IPS-15b (cell line): ENCODE results near the gene VPS25.
"Not testable (repeated sequence)": the region's sequence is repeated elsewhere in the genome, so short reads cannot be mapped to it uniquely, and the experiment has no call there.

ENCODE experiments used
- H3K27me3 ChIP-seq: one replicate; pipeline ENCODE4 v1.6.1; 2013; ENCODE audit warnings: low read length; ENCODE audit not compliant: control insufficient read depth, insufficient read depth
- H3K36me3 ChIP-seq: one replicate; pipeline ENCODE4 v1.6.1; 2013; ENCODE audit warnings: low read length; ENCODE audit not compliant: control insufficient read depth, insufficient read depth
- H3K4me1 ChIP-seq: one replicate; pipeline ENCODE4 v1.6.1; 2013; ENCODE audit warnings: mild to moderate bottlenecking, low read length; ENCODE audit not compliant: control insufficient read depth, insufficient read depth
- H3K4me3 ChIP-seq: one replicate; pipeline ENCODE4 v1.5.1; 2013; ENCODE audit warnings: low read depth, low read length
- H3K9ac ChIP-seq: one replicate; pipeline ENCODE4 v1.6.1; 2013; ENCODE audit warnings: low read depth, mild to moderate bottlenecking, low read length
- H3K9me3 ChIP-seq: one replicate; pipeline ENCODE4 v1.6.1; 2013; ENCODE audit warnings: mild to moderate bottlenecking, low read length; ENCODE audit not compliant: control insufficient read depth, insufficient read depth

Gene VPS25

DNA sequence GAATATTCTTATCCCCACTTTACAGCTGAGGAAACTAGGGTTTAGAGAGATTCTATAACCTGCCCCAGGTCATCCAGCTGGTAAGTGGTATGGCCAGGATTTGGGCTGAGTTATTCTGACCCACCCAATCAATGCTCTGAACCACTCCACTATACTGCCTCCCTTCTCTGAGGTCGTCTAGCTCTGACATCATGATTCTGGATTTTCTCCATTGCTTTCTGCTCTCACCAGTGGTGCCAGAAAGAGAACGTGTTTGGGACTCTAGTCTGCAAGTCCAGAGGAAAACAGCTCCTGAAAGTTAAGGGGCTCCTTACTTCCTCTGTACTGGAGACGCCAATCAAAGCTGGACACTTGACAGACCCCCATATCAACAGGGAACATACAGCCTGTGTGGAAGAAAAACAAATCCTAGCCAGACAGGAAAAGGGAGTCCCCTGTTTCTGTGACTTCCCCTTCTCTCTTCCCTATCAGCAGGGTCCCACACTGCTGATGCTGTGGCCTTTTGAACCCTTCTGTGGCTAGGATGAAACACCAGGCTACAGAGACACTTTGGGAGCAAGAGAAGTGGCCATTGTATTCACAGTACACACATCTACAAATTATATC is 22.4 kb upstream of the VPS25 start:
- Histone ChIP-seq H3K27me3 (peaks cover 8% of the 10 kb centered on the region), H3K9ac (no peak overlapping the region), H3K4me3 (no peak overlapping the region), H3K4me1 (peaks cover 10% of the 10 kb centered on the region), H3K9me3 (no peaks in the 10 kb centered on the region), H3K36me3 (no peaks in the 10 kb centered on the region)

DNA sequence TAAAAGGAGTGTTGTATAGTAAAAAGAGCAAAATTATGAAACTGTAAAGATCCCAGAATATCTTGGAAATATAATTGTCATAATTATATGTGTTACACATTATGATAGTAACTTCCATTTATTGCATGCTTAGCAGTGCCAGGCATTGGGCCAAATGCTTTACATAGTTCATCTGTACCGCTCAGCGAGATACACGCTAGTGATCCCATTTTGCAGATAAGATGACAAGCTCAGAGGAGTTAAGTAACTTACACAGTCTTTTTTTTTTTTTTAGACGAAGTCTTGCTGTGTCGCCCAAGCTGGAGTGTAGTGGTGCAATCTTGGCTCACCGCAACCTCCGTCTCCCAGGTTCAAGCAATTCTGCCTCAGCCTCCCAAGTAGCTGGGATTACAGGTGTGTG is 21.6 kb upstream of the VPS25 start:
- Histone ChIP-seq H3K9me3 (no peaks in the 10 kb centered on the region), H3K36me3 (no peaks in the 10 kb centered on the region), H3K27me3 (peaks cover under 1% of the 10 kb centered on the region), H3K4me3 (no peak overlapping the region), H3K4me1 (peaks cover 10% of the 10 kb centered on the region), H3K9ac (no peak overlapping the region)

DNA sequence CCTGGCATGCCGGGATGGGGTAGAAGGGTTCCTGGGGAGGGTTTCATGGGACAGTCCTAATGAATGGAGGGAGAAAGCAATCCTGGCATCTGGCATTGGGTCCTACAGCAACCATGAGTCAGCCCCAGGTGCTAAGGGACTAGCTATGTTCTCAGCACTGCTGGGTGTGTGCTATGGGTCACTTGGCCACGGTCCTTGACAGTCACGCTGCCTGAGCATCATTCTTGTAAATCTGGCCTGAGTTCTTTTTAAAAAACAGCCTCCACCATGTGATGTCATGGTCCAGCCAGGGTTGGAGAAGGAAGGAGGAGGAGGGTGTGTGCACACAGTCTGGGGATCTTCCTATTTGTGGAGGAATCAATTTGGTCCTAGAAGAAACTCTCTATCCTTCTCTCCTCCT is 18.5 kb upstream of the VPS25 start:
- Histone ChIP-seq H3K4me3 (no peak overlapping the region), H3K36me3 (no peaks in the 10 kb centered on the region), H3K9ac (no peak overlapping the region), H3K27me3 (peaks cover 5% of the 10 kb centered on the region), H3K9me3 (no peaks in the 10 kb centered on the region), H3K4me1 (no peaks in the 10 kb centered on the region)

- Histone ChIP-seq H3K4me3 (peak overlapping the region; percentile 56), H3K4me1 (peaks cover 2% of the 10 kb centered on the region), H3K9ac (no peak overlapping the region)
These were observed 13.1 kb upstream of the VPS25 start for GRCh38 chr17:42759982-42760651.

GRCh38 chr17:42760652-42761581 is 12.3 kb upstream of the VPS25 start, which contains the start of gene RAMP2:
Gene RAMP2, plus strand, starts transcription at chr17:42761227. Its CDS starts 35 bp downstream, at chr17:42761262.
- H3K4me1 ChIP-seq = peaks cover 2% of the 10 kb centered on the region
- peak within 1 kb of the TSS; percentile 56 for H3K4me3 ChIP-seq
- H3K9ac ChIP-seq = peak within 1 kb of the TSS; percentile 37

More at GRCh38 chr17:42759982-42760651, 13.1 kb upstream of the VPS25 start:
- Histone ChIP-seq H3K27me3 (peaks cover 25% of the 10 kb centered on the region), H3K9me3 (no peaks in the 10 kb centered on the region), H3K36me3 (no peaks in the 10 kb centered on the region)

GRCh38 chr17:42761638-42762037 is 11.6 kb upstream of the VPS25 start:
- H3K9ac ChIP-seq = no peak overlapping the region

More at GRCh38 chr17:42760652-42761581, 12.3 kb upstream of the VPS25 start, which contains the start of gene RAMP2:
- Histone ChIP-seq H3K9me3 (no peaks in the 10 kb centered on the region), H3K36me3 (no peaks in the 10 kb centered on the region), H3K27me3 (peaks cover 25% of the 10 kb centered on the region)

DNA sequence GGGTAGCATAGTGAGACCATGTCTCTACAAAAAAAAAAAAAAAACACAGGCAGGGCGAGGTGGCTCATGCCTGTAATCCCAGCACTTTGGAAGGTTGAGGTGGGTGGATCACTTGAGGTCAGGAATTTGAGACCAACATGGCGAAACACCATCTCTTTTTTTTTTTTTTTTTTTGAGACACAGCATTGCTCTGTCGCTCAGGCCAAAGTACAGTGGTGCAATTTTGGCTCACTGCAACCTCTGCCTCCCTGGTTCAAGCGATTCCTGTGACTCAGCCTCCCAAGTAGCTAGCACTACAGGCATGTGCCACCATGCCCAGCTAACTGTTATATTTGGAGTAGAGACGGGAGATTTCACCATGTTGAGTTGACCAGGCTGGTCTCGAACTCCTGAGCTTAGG is 7.1 kb upstream of the VPS25 start:
- H3K4me1 ChIP-seq = peaks cover 2% of the 10 kb centered on the region
- H3K9me3 ChIP-seq = no peaks in the 10 kb centered on the region
- H3K4me3 ChIP-seq = no peak overlapping the region
- H3K9ac ChIP-seq = no peak overlapping the region
- no peaks in the 10 kb centered on the region for H3K36me3 ChIP-seq
- peaks cover 12% of the 10 kb centered on the region for H3K27me3 ChIP-seq

More at GRCh38 chr17:42761638-42762037, 11.6 kb upstream of the VPS25 start:
- peak overlapping the region; percentile 56 for H3K4me3 ChIP-seq
- H3K4me1 ChIP-seq = peaks cover 2% of the 10 kb centered on the region
- no peaks in the 10 kb centered on the region for H3K9me3 ChIP-seq
- H3K36me3 ChIP-seq = no peaks in the 10 kb centered on the region
- H3K27me3 ChIP-seq = peaks cover 25% of the 10 kb centered on the region

GRCh38 chr17:42767512-42767911 is 5.7 kb upstream of the VPS25 start:
- Histone ChIP-seq H3K9ac (no peak overlapping the region), H3K9me3 (no peaks in the 10 kb centered on the region), H3K36me3 (no peaks in the 10 kb centered on the region), H3K4me1 (peaks cover 2% of the 10 kb centered on the region), H3K4me3 (no peak overlapping the region), H3K27me3 (peaks cover 2% of the 10 kb centered on the region)

DNA sequence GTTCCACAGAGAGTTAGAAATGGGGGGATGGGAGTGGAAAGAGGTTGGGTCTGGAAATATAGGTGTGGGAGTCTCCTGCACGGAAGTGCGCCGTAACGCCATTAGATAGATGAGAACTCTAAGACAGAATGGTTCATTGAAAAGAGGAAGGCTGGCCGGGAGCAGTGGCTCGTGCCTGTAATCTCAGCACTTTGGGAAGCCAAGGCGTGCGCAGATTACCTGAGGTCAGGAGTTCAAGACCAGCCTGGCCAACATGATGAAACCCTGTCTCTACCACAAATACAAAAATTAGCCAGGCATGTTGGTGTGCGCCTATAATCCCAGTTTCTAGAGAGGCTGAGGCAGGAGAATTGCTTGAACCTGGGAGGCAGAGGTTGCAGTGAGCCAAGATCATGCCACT is 5.2 kb upstream of the VPS25 start:
- H3K9ac ChIP-seq, H3K4me1 ChIP-seq, H3K27me3 ChIP-seq, H3K9me3 ChIP-seq, H3K36me3 ChIP-seq, H3K4me3 ChIP-seq: not testable (repeated sequence)

DNA sequence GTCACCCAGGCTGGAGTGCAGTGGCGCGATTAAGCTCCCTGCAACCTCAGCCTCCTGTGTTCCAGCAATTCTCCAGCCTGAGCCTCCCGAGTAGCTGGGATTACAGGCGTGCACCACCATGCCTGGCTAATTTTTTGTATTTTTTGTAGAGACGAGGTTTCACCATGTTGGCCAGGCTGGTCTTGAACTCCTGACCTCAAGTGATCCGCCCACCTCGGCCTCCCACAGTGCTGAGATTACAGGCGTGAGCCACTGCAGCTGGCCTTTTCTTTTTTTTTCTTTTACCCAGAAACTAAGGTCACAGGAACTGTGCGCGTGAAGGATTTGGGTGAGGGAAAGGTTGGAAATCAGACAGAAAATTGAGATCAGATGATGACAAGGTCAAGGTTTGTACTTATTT is 3.3 kb upstream of the VPS25 start:
- not testable (repeated sequence) for H3K36me3 ChIP-seq, H3K9ac ChIP-seq, H3K9me3 ChIP-seq, H3K4me3 ChIP-seq, H3K27me3 ChIP-seq, H3K4me1 ChIP-seq

DNA sequence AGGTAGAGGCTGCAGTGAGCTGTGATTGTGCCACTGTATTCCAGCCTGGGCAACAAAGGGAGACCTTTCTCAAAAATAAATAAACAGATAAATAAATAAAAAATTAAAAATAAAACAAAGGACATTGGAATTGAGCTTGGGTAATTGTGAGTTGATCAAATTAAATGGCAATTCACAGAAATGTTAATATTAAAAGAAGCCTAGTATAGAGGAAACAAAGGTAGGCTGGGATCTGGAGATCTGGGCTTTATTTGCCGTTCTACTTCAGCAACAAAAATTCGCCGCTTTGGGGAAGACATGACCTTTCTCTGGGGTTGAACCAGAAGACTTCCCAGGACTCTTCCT is 332 bp upstream of the VPS25 start:
- Histone ChIP-seq H3K4me1 (no peaks in the 10 kb centered on the region), H3K9ac (peak overlapping the region; percentile 97), H3K36me3 (no peaks in the 10 kb centered on the region), H3K27me3 (no peaks in the 10 kb centered on the region), H3K4me3 (peak overlapping the region; percentile 98), H3K9me3 (no peaks in the 10 kb centered on the region)
